ENCODE measurements around the gene NELL1.

GRCh38 chr11:21048626-21049025 is 379.2 kb downstream of the NELL1 start:
- TF ChIP-seq POLR2AphosphoS5 (IDR thresholded peaks at IDR 0.05; ENCODE audit: low read depth) (no peak), CTCF (conservative IDR thresholded peaks at IDR 0.05; ENCODE audit: low read depth in 2 of 2) (no peak), EZH2phosphoT487 (IDR thresholded peaks at IDR 0.05; ENCODE audit: unreplicated experiment) (no peak), EZH2 (IDR thresholded peaks at IDR 0.05; ENCODE audit: low read depth, unreplicated experiment) (no peak)
- TF ChIP-seq, protein P1, sequence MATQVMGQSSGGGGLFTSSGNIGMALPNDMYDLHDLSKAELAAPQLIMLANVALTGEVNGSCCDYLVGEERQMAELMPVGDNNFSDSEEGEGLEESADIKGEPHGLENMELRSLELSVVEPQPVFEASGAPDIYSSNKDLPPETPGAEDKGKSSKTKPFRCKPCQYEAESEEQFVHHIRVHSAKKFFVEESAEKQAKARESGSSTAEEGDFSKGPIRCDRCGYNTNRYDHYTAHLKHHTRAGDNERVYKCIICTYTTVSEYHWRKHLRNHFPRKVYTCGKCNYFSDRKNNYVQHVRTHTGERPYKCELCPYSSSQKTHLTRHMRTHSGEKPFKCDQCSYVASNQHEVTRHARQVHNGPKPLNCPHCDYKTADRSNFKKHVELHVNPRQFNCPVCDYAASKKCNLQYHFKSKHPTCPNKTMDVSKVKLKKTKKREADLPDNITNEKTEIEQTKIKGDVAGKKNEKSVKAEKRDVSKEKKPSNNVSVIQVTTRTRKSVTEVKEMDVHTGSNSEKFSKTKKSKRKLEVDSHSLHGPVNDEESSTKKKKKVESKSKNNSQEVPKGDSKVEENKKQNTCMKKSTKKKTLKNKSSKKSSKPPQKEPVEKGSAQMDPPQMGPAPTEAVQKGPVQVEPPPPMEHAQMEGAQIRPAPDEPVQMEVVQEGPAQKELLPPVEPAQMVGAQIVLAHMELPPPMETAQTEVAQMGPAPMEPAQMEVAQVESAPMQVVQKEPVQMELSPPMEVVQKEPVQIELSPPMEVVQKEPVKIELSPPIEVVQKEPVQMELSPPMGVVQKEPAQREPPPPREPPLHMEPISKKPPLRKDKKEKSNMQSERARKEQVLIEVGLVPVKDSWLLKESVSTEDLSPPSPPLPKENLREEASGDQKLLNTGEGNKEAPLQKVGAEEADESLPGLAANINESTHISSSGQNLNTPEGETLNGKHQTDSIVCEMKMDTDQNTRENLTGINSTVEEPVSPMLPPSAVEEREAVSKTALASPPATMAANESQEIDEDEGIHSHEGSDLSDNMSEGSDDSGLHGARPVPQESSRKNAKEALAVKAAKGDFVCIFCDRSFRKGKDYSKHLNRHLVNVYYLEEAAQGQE (IDR thresholded peaks at IDR 0.05; ENCODE audit: unreplicated experiment), result no peak

Data from GM23338 (cell line).